HAP-1 (cell line): ENCODE results near the gene LDLRAP1.
A peak's percentile ranks its signal among the peaks of the same experiment; 100 is the strongest.

Source experiments
- DNase-seq, 2 experiments: peaks; one replicate each; pipeline ENCODE4 v3.0.0-alpha.2; 2016 to 2020; ENCODE audit warnings: low spot score in 2 of 2
- H3K27me3 ChIP-seq: fragments of 250-450 bp; sonication (Bioruptor Pico); 2 replicates; pipeline ENCODE4 v1.5.1; 2020; ENCODE audit warnings: low read depth, mild to moderate bottlenecking, moderate library complexity
- H3K36me3 ChIP-seq: fragments of 250-450 bp; sonication (Bioruptor Pico); replicated peaks from 2 replicates; pipeline ENCODE4 v1.5.1; 2020; ENCODE audit warnings: mild to moderate bottlenecking
- H3K4me1 ChIP-seq: fragments of 250-450 bp; sonication (Bioruptor Pico); 2 replicates; pipeline ENCODE4 v1.5.1; 2020; ENCODE audit warnings: mild to moderate bottlenecking
- H3K4me3 ChIP-seq: fragments of 250-450 bp; sonication (Bioruptor Pico); 2 replicates; pipeline ENCODE4 v1.5.1; 2020; ENCODE audit warnings: mild to moderate bottlenecking, moderate library complexity
- H3K9me3 ChIP-seq: fragments of 250-450 bp; sonication (Bioruptor Pico); 2 replicates; pipeline ENCODE4 v1.5.1; 2020; ENCODE audit warnings: mild to moderate bottlenecking, moderate library complexity
- in situ Hi-C: fragments of 300-500 bp; cut with MboI; formaldehyde crosslinking; loops from 3 replicates; pipeline ENCODE4 v1.14.3; 2020; ENCODE audit warnings: low sequenced_read_pairs, inconsistent platforms, mixed read lengths

Gene LDLRAP1

GRCh38 chr1:25556791-25557476, 13.5 kb downstream of the LDLRAP1 start:
- Histone ChIP-seq H3K4me1 (no peaks in the 10 kb centered on the region), H3K27me3 (no peaks in the 10 kb centered on the region), H3K4me3 (no peak overlapping the region), H3K9me3 (no peaks in the 10 kb centered on the region), H3K36me3 (no peaks in the 10 kb centered on the region; the same call in 1 of the 2 replicates)
- DNase-seq, result no peak
- in situ Hi-C loops, result no loop called here

GRCh38 chr1:25557543-25557942, 14.1 kb downstream of the LDLRAP1 start:
- in situ Hi-C loops, result no loop called here
- H3K4me1 ChIP-seq, result no peaks in the 10 kb centered on the region
- H3K27me3 ChIP-seq, result no peaks in the 10 kb centered on the region
- no peaks in the 10 kb centered on the region; the same call in 1 of the 2 replicates for H3K36me3 ChIP-seq
- DNase-seq, result no peak
- no peak overlapping the region for H3K4me3 ChIP-seq
- no peaks in the 10 kb centered on the region for H3K9me3 ChIP-seq

GRCh38 chr1:25559031-25559430, 15.6 kb downstream of the LDLRAP1 start:
- in situ Hi-C loops, result no loop called here

GRCh38 chr1:25560001-25560400, 16.6 kb downstream of the LDLRAP1 start:
- no peaks in the 10 kb centered on the region for H3K4me1 ChIP-seq

More at GRCh38 chr1:25559031-25559430, 15.6 kb downstream of the LDLRAP1 start:
- Histone ChIP-seq H3K4me1 (no peaks in the 10 kb centered on the region), H3K27me3 (no peaks in the 10 kb centered on the region), H3K36me3 (no peaks in the 10 kb centered on the region; the same call in 1 of the 2 replicates), H3K9me3 (no peaks in the 10 kb centered on the region), H3K4me3 (no peak overlapping the region)
- no peak for DNase-seq

GRCh38 chr1:25560788-25561187, 17.4 kb downstream of the LDLRAP1 start:
- Histone ChIP-seq H3K27me3 (no peaks in the 10 kb centered on the region), H3K9me3 (no peaks in the 10 kb centered on the region), H3K36me3 (peaks cover 3% of the 10 kb centered on the region; the same call in 1 of the 2 replicates), H3K4me3 (no peak overlapping the region), H3K4me1 (peaks cover 3% of the 10 kb centered on the region; the same call in 1 of the 2 replicates)
- in situ Hi-C loops, result no loop called here
- no peak for DNase-seq

More at GRCh38 chr1:25560001-25560400, 16.6 kb downstream of the LDLRAP1 start:
- Histone ChIP-seq H3K9me3 (no peaks in the 10 kb centered on the region), H3K27me3 (no peaks in the 10 kb centered on the region), H3K36me3 (peaks cover 3% of the 10 kb centered on the region; the same call in 1 of the 2 replicates), H3K4me3 (no peak overlapping the region)
- in situ Hi-C loops, result no loop called here
- no peak for DNase-seq

GRCh38 chr1:25561421-25562100, 18.2 kb downstream of the LDLRAP1 start:
- no peaks in the 10 kb centered on the region for H3K27me3 ChIP-seq
- peaks cover 5% of the 10 kb centered on the region; the same call in 1 of the 2 replicates for H3K4me1 ChIP-seq
- H3K4me3 ChIP-seq, result no peak overlapping the region
- peaks cover 3% of the 10 kb centered on the region; the same call in 1 of the 2 replicates for H3K36me3 ChIP-seq
- in situ Hi-C loops, result no loop called here
- no peaks in the 10 kb centered on the region for H3K9me3 ChIP-seq
- no peak for DNase-seq

- Histone ChIP-seq H3K9me3 (no peaks in the 10 kb centered on the region), H3K27me3 (no peaks in the 10 kb centered on the region), H3K4me1 (peaks cover 8% of the 10 kb centered on the region; the same call in 1 of the 2 replicates), H3K4me3 (no peak overlapping the region), H3K36me3 (peaks cover 3% of the 10 kb centered on the region; the same call in 1 of the 2 replicates)
- no peak for DNase-seq
- in situ Hi-C loops, result no loop called here
Observed at GRCh38 chr1:25562101-25562927, 18.9 kb downstream of the LDLRAP1 start.

- DNase-seq, result no peak
- Histone ChIP-seq H3K4me1 (peaks cover 8% of the 10 kb centered on the region; the same call in 1 of the 2 replicates), H3K27me3 (no peaks in the 10 kb centered on the region), H3K36me3 (peaks cover 3% of the 10 kb centered on the region; the same call in 1 of the 2 replicates), H3K4me3 (no peak overlapping the region), H3K9me3 (no peaks in the 10 kb centered on the region)
- in situ Hi-C loops, result no loop called here
Observed at GRCh38 chr1:25562928-25563283, 19.5 kb downstream of the LDLRAP1 start.

- in situ Hi-C loops, result no loop called here
- H3K9me3 ChIP-seq, result no peaks in the 10 kb centered on the region
- no peak overlapping the region for H3K4me3 ChIP-seq
- H3K36me3 ChIP-seq, result peaks cover 3% of the 10 kb centered on the region; the same call in 1 of the 2 replicates
- no peak for DNase-seq
- no peaks in the 10 kb centered on the region for H3K27me3 ChIP-seq
- peaks cover 8% of the 10 kb centered on the region; the same call in 1 of the 2 replicates for H3K4me1 ChIP-seq
Observed at GRCh38 chr1:25563330-25564215, 20.2 kb downstream of the LDLRAP1 start.

GRCh38 chr1:25564777-25565574, 21.6 kb downstream of the LDLRAP1 start:
- H3K4me1 ChIP-seq, result peaks cover 8% of the 10 kb centered on the region; the same call in 1 of the 2 replicates
- no peaks in the 10 kb centered on the region for H3K27me3 ChIP-seq
- no peak for DNase-seq
- peaks cover 3% of the 10 kb centered on the region; the same call in 1 of the 2 replicates for H3K36me3 ChIP-seq
- H3K4me3 ChIP-seq, result no peak overlapping the region
- no peaks in the 10 kb centered on the region for H3K9me3 ChIP-seq
- in situ Hi-C loops, result no loop called here

- in situ Hi-C loops, result no loop called here
- peaks cover 8% of the 10 kb centered on the region; the same call in 1 of the 2 replicates for H3K4me1 ChIP-seq
- H3K27me3 ChIP-seq, result no peaks in the 10 kb centered on the region
- peaks cover 3% of the 10 kb centered on the region; the same call in 1 of the 2 replicates for H3K36me3 ChIP-seq
- peak in 1 of 2 experiments; percentile 38 for DNase-seq
- no peaks in the 10 kb centered on the region for H3K9me3 ChIP-seq
- no peak overlapping the region for H3K4me3 ChIP-seq
Observed at GRCh38 chr1:25565626-25566025, 22.2 kb downstream of the LDLRAP1 start.

GRCh38 chr1:25566176-25566729, 22.8 kb downstream of the LDLRAP1 start:
- DNase-seq, result peak; percentile 39 to 83
- Histone ChIP-seq H3K36me3 (peaks cover 3% of the 10 kb centered on the region; the same call in 1 of the 2 replicates), H3K4me3 (no peak overlapping the region), H3K4me1 (peaks cover 8% of the 10 kb centered on the region; the same call in 1 of the 2 replicates), H3K27me3 (no peaks in the 10 kb centered on the region), H3K9me3 (no peaks in the 10 kb centered on the region)
- in situ Hi-C loops, result no loop called here
